Activated B cell treated with CpG ODN at 0.5 μM for 24 hours (primary cell): ENCODE results near the gene AVPR2. TPM values are rescaled to one million over a fixed set of nuclear protein-coding genes. Genes with fewer than 3 reads are reported as not detected.

Experiments
- ATAC-seq: fragments of 200-7000 bp; cut with Tn5 transposase; one replicate; pipeline ENCODE4 v1.10.0; 2021; ENCODE audit warnings: low read depth, mild to moderate bottlenecking, moderate library complexity
- CTCF ChIA-PET: fragments of 350-600 bp; sonication (Branson Sonifier 250); formaldehyde crosslinking; loops from one replicate; lab custom pipeline; 2021; ENCODE audit warnings: antibody characterized with exemption; lab: Charles Lee
- POLR2A ChIA-PET: fragments of 350-600 bp; sonication (Branson Sonifier 250); formaldehyde crosslinking; loops from one replicate; lab custom pipeline; 2021; ENCODE audit warnings: antibody characterized with exemption; lab: Charles Lee
- DNase-seq: peaks from one replicate; pipeline ENCODE4 v3.0.0; 2022
- H3K27ac Mint-ChIP-seq: one replicate; pipeline ENCODE4 v1.8.0; 2020; ENCODE audit warnings: mixed read lengths
- H3K27me3 Mint-ChIP-seq: one replicate; pipeline ENCODE4 v1.8.0; 2021; ENCODE audit warnings: mixed read lengths
- H3K36me3 Mint-ChIP-seq: one replicate; pipeline ENCODE4 v1.8.0; 2021; ENCODE audit warnings: low read depth, mixed read lengths
- H3K4me1 Mint-ChIP-seq: one replicate; pipeline ENCODE4 v1.8.0; 2021; ENCODE audit warnings: mixed read lengths
- H3K4me3 Mint-ChIP-seq: one replicate; pipeline ENCODE4 v1.8.0; 2020; ENCODE audit warnings: mild to moderate bottlenecking, mixed read lengths
- H3K9me3 Mint-ChIP-seq: one replicate; pipeline ENCODE4 v1.8.0; 2020; ENCODE audit warnings: mixed read lengths
- CTCF ChIP-seq: fragments of 200-600 bp; IDR thresholded peaks from one replicate; pipeline ENCODE4 v1.8.0; 2022; ENCODE audit warnings: antibody characterized with exemption, mild to moderate bottlenecking
- intact Hi-C: fragments of 100-400 bp; cut with micrococcal nuclease; formaldehyde crosslinking; loops from one replicate; pipeline ENCODE4 v1.15.1; 2024
- total RNA-seq: library from RNA; stranded (reverse); gene quantifications from 2 replicates; pipeline ENCODE4 v1.2.3, GENCODE V29; 2022

AVPR2 gene
- total RNA-seq, 1 donor from 2014 or later: not detected

- H3K4me3 Mint-ChIP-seq: no peak overlapping the region
- no peak for TF ChIP-seq CTCF
- H3K9me3 Mint-ChIP-seq: no peaks in the 10 kb centered on the region
- CTCF ChIA-PET: interaction anchor here (0.6 to 1.4 kb wide), 2 partner anchors 9 to 41 kb away, joined by 3 to 6 read pairs; no protein-coding TSS in a partner anchor
- H3K36me3 Mint-ChIP-seq: peaks cover 4% of the 10 kb centered on the region
- DNase-seq (no peak), ATAC-seq (no peak)
- H3K27ac Mint-ChIP-seq: no peak overlapping the region
- intact Hi-C loops: no loop called here
- H3K27me3 Mint-ChIP-seq: no peaks in the 10 kb centered on the region
- POLR2A ChIA-PET: interaction anchor here (18.4 kb wide), 1 partner anchor 13 kb away, joined by 305 read pairs; the partner anchor contains the start of gene ARHGAP4
- peaks cover 23% of the 10 kb centered on the region for H3K4me1 Mint-ChIP-seq
Observed at GRCh38 chrX:153938226-153938786, 33.8 kb downstream of the AVPR2 start.

- no peaks in the 10 kb centered on the region for H3K27me3 Mint-ChIP-seq
- peaks cover 24% of the 10 kb centered on the region for H3K4me1 Mint-ChIP-seq
- peaks cover 4% of the 10 kb centered on the region for H3K36me3 Mint-ChIP-seq
- H3K4me3 Mint-ChIP-seq: no peak overlapping the region
- ChIA-PET CTCF (interaction anchor here (1.0 kb wide), 1 partner anchor 12 kb away, joined by 3 read pairs; no protein-coding TSS in a partner anchor), POLR2A (interaction anchor here (0.9 to 18.4 kb wide), 2 partner anchors 14 to 32 kb away, joined by 3 to 305 read pairs; partner anchors contain the start of genes ARHGAP4 and HCFC1)
- DNase-seq: no peak
- no peak for TF ChIP-seq CTCF
- intact Hi-C loops: no loop called here
- ATAC-seq: no peak
- H3K9me3 Mint-ChIP-seq: no peaks in the 10 kb centered on the region
- H3K27ac Mint-ChIP-seq: no peak overlapping the region
Observed at GRCh38 chrX:153939573-153939972, 35.1 kb downstream of the AVPR2 start.

GRCh38 chrX:153941336-153942252, 37.1 kb downstream of the AVPR2 start:
- no peaks in the 10 kb centered on the region for H3K9me3 Mint-ChIP-seq
- no peak for DNase-seq
- TF ChIP-seq CTCF: no peak
- intact Hi-C loops: no loop called here
- H3K27me3 Mint-ChIP-seq: no peaks in the 10 kb centered on the region
- H3K4me3 Mint-ChIP-seq: peak overlapping the region; percentile 64
- POLR2A ChIA-PET: interaction anchor here (0.7 to 18.4 kb wide), 4 partner anchors 9 to 147 kb away, joined by 3 to 305 read pairs (median 6); partner anchors contain the start of genes ARHGAP4, IDH3G and SSR4
- CTCF ChIA-PET: no interaction called here
- H3K4me1 Mint-ChIP-seq: peaks cover 24% of the 10 kb centered on the region
- no peak for ATAC-seq
- H3K36me3 Mint-ChIP-seq: peaks cover 4% of the 10 kb centered on the region
- H3K27ac Mint-ChIP-seq: no peak overlapping the region

GRCh38 chrX:153944140-153944799, 39.8 kb downstream of the AVPR2 start, which contains the start of gene RENBP:
Gene RENBP, minus strand, starts transcription at chrX:153944643. Its CDS starts 33 bp downstream, at chrX:153944610.
- DNase-seq (no peak), ATAC-seq (peak; percentile 74)
- peaks cover 21% of the 10 kb centered on the region for H3K4me1 Mint-ChIP-seq
- no peaks in the 10 kb centered on the region for H3K27me3 Mint-ChIP-seq
- intact Hi-C loops: no loop called here
- POLR2A ChIA-PET: interaction anchor here (0.6 to 18.4 kb wide), 3 partner anchors 19 to 151 kb away, joined by 3 to 305 read pairs (median 3); partner anchors contain the start of genes ARHGAP4 and AVPR2
- peak within 1 kb of the TSS; percentile 83 for H3K4me3 Mint-ChIP-seq
- CTCF ChIA-PET: interaction anchor here (9.8 kb wide), 1 partner anchor 20 kb away, joined by 146 read pairs; the partner anchor contains the start of gene ARHGAP4
- peaks cover 11% of the 10 kb centered on the region for H3K36me3 Mint-ChIP-seq
- no peaks in the 10 kb centered on the region for H3K9me3 Mint-ChIP-seq
- no peak for TF ChIP-seq CTCF
- peak within 1 kb of the TSS; percentile 50 for H3K27ac Mint-ChIP-seq
